Muscle layer of colon (tissue), 2 donors: ENCODE measurements around the gene SERPINA5.

Experiments
- H3K27ac ChIP-seq: one replicate; pipeline ENCODE4 v1.7.0; 2013; ENCODE audit warnings: low read depth, mild to moderate bottlenecking, low read length, moderate library complexity
- H3K27me3 ChIP-seq, 2 donors: one replicate each; pipeline ENCODE4 v1.7.0; 2013; ENCODE audit warnings: low read length in 2 of 2, mild to moderate bottlenecking in 2 of 2; ENCODE audit not compliant: insufficient read depth in 2 of 2, control insufficient read depth in 1 of 2
- H3K36me3 ChIP-seq: one replicate; pipeline ENCODE4 v1.7.0; 2013; ENCODE audit warnings: mild to moderate bottlenecking, low read length; ENCODE audit not compliant: insufficient read depth
- H3K4me1 ChIP-seq: one replicate; pipeline ENCODE4 v1.7.0; 2013; ENCODE audit warnings: mild to moderate bottlenecking, low read length; ENCODE audit not compliant: insufficient read depth
- H3K4me3 ChIP-seq, 2 donors: one replicate each; pipeline ENCODE4 v1.7.0; 2013; ENCODE audit warnings: low read length in 2 of 2, low read depth in 1 of 2, mild to moderate bottlenecking in 1 of 2, moderate library complexity in 1 of 2
- H3K9ac ChIP-seq: one replicate; pipeline ENCODE4 v1.7.0; 2013; ENCODE audit warnings: low read length
- H3K9me3 ChIP-seq: one replicate; pipeline ENCODE4 v1.7.0; 2013; ENCODE audit warnings: mild to moderate bottlenecking, low read length
- donor health status: abdominal sarcoma.
- donor health status: Adenocarcinoma of cecum.

SERPINA5 gene

GRCh38 chr14:94583557-94583956 lies 2.3 kb downstream of the SERPINA5 start:
- Histone ChIP-seq H3K4me1 (no peaks in the 10 kb centered on the region), H3K4me3 (no peak overlapping the region), H3K27ac (no peak overlapping the region), H3K27me3 (no peaks in the 10 kb centered on the region), H3K9ac (no peak overlapping the region), H3K9me3 (no peaks in the 10 kb centered on the region), H3K36me3 (no peaks in the 10 kb centered on the region)

GRCh38 chr14:94584591-94585280 lies 3.5 kb downstream of the SERPINA5 start:
- Histone ChIP-seq H3K9ac (no peak overlapping the region), H3K27ac (no peak overlapping the region), H3K36me3 (no peaks in the 10 kb centered on the region), H3K27me3 (no peaks in the 10 kb centered on the region), H3K4me3 (no peak overlapping the region), H3K9me3 (no peaks in the 10 kb centered on the region), H3K4me1 (no peaks in the 10 kb centered on the region)

DNA sequence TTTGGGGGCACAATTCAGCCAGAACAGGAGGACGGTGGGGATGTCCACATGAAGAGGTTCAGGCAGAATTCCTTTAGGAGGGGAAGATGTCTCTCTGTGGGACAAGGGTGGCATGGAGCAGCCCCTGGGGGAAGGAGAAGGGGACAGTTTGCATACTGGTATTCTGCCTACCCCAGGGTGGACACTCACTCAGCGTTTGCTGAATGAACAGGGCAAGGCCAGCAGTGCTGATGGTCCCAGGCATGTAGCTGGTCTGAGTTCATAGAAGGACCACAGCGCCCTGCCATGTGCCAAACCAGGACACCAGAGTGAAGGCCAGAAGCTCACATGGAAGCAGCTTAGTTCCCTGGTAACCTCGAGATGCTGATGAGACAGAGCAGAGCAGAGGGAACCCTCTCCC lies 5.4 kb downstream of the SERPINA5 start:
- no peaks in the 10 kb centered on the region for H3K4me1 ChIP-seq
- H3K4me3 ChIP-seq: no peak overlapping the region
- no peaks in the 10 kb centered on the region for H3K9me3 ChIP-seq
- H3K9ac ChIP-seq: no peak overlapping the region
- H3K36me3 ChIP-seq: no peaks in the 10 kb centered on the region
- H3K27me3 ChIP-seq: no peaks in the 10 kb centered on the region
- H3K27ac ChIP-seq: no peak overlapping the region

DNA sequence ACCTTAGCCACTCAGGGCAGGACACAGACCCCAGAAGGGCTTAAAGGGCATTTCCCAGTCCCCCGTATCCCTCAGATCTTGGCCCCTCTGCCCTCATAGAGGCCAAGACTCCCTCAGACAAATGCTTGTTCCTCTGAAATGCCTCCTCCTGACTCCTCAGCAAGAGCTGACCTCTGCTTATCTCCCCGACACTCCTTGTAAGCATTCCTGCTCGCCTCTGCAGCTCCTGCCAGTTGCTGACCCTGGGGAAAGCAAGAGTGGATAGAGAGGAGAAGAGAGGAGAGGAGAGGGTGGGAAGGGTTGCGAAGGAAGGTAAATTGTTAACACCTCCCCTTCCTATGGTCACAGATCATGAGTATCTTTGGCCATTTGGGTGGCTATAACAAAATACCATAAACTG lies 7.1 kb downstream of the SERPINA5 start:
- Histone ChIP-seq H3K27ac (no peak overlapping the region), H3K4me1 (no peaks in the 10 kb centered on the region), H3K9me3 (no peaks in the 10 kb centered on the region), H3K36me3 (no peaks in the 10 kb centered on the region), H3K27me3 (no peaks in the 10 kb centered on the region), H3K9ac (no peak overlapping the region), H3K4me3 (no peak overlapping the region)

GRCh38 chr14:94591073-94591472 lies 9.8 kb downstream of the SERPINA5 start:
- Histone ChIP-seq H3K4me1 (no peaks in the 10 kb centered on the region), H3K4me3 (no peak overlapping the region), H3K9me3 (no peaks in the 10 kb centered on the region), H3K27me3 (no peaks in the 10 kb centered on the region), H3K36me3 (no peaks in the 10 kb centered on the region), H3K9ac (no peak overlapping the region), H3K27ac (no peak overlapping the region)

DNA sequence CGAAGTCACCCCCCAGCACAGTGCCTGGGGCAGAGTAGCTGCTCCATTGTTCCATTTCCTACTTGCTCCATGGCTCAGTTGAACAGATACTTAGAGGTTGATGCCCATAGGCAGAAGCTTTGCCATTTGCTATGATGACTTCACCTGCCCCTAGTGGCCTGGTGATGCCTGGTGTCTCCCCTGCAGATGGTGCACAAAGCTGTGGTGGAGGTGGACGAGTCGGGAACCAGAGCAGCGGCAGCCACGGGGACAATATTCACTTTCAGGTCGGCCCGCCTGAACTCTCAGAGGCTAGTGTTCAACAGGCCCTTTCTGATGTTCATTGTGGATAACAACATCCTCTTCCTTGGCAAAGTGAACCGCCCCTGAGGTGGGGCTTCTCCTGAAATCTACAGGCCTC lies 10.6 kb downstream of the SERPINA5 start:
- no peak overlapping the region for H3K27ac ChIP-seq

DNA sequence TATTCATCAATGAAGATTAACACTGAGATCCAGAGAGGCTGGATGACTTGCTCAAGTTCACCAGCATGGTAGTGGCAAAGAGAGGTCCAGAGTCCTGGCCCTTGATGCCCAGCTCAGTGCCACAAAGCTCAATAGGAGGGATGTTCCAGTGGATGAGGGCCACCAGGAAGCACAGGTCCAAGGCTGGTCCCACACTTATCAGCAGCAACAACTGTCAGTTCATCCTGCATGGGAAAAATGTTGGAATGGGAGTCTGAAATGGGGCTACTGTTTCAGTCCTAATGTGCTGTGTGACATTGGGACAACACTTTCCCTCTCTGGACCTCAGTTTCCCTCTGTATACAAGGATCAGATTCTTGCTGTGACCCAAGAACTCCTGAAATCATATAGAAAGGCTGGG lies 11.2 kb downstream of the SERPINA5 start:
- H3K9me3 ChIP-seq: no peaks in the 10 kb centered on the region
- H3K4me3 ChIP-seq: no peak overlapping the region
- no peak overlapping the region for H3K27ac ChIP-seq
- H3K27me3 ChIP-seq: no peaks in the 10 kb centered on the region
- H3K9ac ChIP-seq: no peak overlapping the region
- H3K36me3 ChIP-seq: no peaks in the 10 kb centered on the region
- no peaks in the 10 kb centered on the region for H3K4me1 ChIP-seq

More for the DNA sequence above, 10.6 kb downstream of the SERPINA5 start:
- H3K4me1 ChIP-seq: no peaks in the 10 kb centered on the region
- no peaks in the 10 kb centered on the region for H3K9me3 ChIP-seq
- H3K36me3 ChIP-seq: no peaks in the 10 kb centered on the region
- H3K9ac ChIP-seq: no peak overlapping the region
- no peaks in the 10 kb centered on the region for H3K27me3 ChIP-seq
- no peak overlapping the region for H3K4me3 ChIP-seq

- no peaks in the 10 kb centered on the region for H3K4me1 ChIP-seq
- no peak overlapping the region for H3K9ac ChIP-seq
- no peaks in the 10 kb centered on the region for H3K27me3 ChIP-seq
- H3K9me3 ChIP-seq: no peaks in the 10 kb centered on the region
- no peak overlapping the region for H3K4me3 ChIP-seq
- H3K27ac ChIP-seq: no peak overlapping the region
- H3K36me3 ChIP-seq: no peaks in the 10 kb centered on the region
These were observed 12.1 kb downstream of the SERPINA5 start for GRCh38 chr14:94593376-94593748.

GRCh38 chr14:94593749-94594431 lies 12.7 kb downstream of the SERPINA5 start:
- Histone ChIP-seq H3K27ac (no peak overlapping the region), H3K27me3 (no peaks in the 10 kb centered on the region), H3K4me1 (no peaks in the 10 kb centered on the region), H3K36me3 (no peaks in the 10 kb centered on the region), H3K9ac (no peak overlapping the region), H3K9me3 (no peaks in the 10 kb centered on the region), H3K4me3 (no peak overlapping the region)

DNA sequence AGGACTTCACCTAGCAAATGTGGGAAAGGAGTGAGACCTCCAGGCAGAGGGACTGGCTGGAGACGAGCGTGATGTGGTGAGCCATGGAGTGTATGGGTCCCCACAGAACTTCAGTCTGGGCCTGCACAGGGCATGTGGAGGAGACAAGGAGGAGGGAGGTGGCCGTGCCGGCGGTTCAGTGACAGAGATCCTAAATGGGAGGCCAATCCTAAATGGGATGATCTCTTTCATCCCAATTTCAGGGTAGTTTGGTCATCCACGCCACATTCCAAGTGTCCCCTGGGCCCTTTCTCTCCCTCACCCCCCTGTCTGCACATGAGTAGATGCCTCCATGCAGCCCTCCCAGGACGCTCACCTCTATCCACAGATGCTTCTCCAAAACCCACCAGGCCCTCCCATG lies 13.2 kb downstream of the SERPINA5 start:
- Histone ChIP-seq H3K36me3 (no peaks in the 10 kb centered on the region), H3K4me1 (peaks cover 2% of the 10 kb centered on the region), H3K9ac (no peak overlapping the region), H3K4me3 (no peak overlapping the region), H3K27me3 (no peaks in the 10 kb centered on the region), H3K27ac (no peak overlapping the region), H3K9me3 (no peaks in the 10 kb centered on the region)

- Histone ChIP-seq H3K27ac (no peak overlapping the region), H3K4me3 (no peak overlapping the region), H3K27me3 (no peaks in the 10 kb centered on the region), H3K9me3 (no peaks in the 10 kb centered on the region), H3K36me3 (no peaks in the 10 kb centered on the region), H3K9ac (no peak overlapping the region), H3K4me1 (peaks cover 17% of the 10 kb centered on the region)
These were observed 14.7 kb downstream of the SERPINA5 start for GRCh38 chr14:94595912-94596311.

DNA sequence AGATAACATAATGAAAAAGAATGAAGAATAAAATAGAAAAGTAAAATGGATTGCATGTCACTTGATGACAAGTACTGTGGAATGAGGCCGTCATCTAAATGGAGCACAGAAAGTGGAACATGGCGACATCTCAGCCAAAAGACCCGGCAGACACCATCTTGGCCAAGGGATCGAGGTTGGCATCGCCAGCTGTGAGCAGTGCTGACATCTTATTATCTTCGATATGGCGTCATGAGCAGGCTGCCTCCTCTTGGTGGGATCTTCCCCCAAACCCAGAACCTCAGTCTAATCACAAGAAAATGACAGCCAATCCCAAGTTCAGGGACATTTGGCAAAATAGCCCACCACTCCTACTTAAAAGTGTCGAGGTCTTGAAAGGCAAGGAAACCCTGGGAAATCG lies 15.1 kb downstream of the SERPINA5 start:
- H3K27ac ChIP-seq: no peak overlapping the region
- H3K36me3 ChIP-seq: no peaks in the 10 kb centered on the region
- no peak overlapping the region for H3K4me3 ChIP-seq
- no peaks in the 10 kb centered on the region for H3K9me3 ChIP-seq
- peaks cover 18% of the 10 kb centered on the region for H3K4me1 ChIP-seq
- H3K27me3 ChIP-seq: no peaks in the 10 kb centered on the region
- no peak overlapping the region for H3K9ac ChIP-seq
